ENCODE data around the gene RAB22A.

Gene RAB22A

GRCh38 chr20:58342104-58342945, 32.8 kb downstream of the RAB22A start:
- peak; percentile 78 for ATAC-seq
- TF ChIP-seq PPARA (CRISPR knock-in tag; IDR thresholded peaks at IDR 0.05; ENCODE audit: borderline replicate concordance) (no peak), ISL1 (CRISPR knock-in tag; IDR thresholded peaks at IDR 0.05) (peak; percentile 72)

GRCh38 chr20:58344741-58345140, 35.2 kb downstream of the RAB22A start:
- TF ChIP-seq ESRRG (CRISPR knock-in tag; IDR thresholded peaks at IDR 0.05) = no peak
- TF ChIP-seq ARNTL (CRISPR knock-in tag; IDR thresholded peaks at IDR 0.05; ENCODE audit: borderline replicate concordance, low read depth) = no peak
- no peak for TF ChIP-seq CSDC2 (CRISPR knock-in tag; IDR thresholded peaks at IDR 0.05)
- no peak for ATAC-seq

GRCh38 chr20:58349570-58349969, 40.1 kb downstream of the RAB22A start:
- no peak for TF ChIP-seq ZNF565 (CRISPR knock-in tag; conservative IDR thresholded peaks at IDR 0.05; ENCODE audit: low read depth)
- TF ChIP-seq CSRNP3 (CRISPR knock-in tag; IDR thresholded peaks at IDR 0.05) = no peak
- TF ChIP-seq RARB (CRISPR knock-in tag; IDR thresholded peaks at IDR 0.05) = no peak
- TF ChIP-seq PATZ1 (CRISPR knock-in tag; IDR thresholded peaks at IDR 0.05; ENCODE audit: borderline replicate concordance) = no peak
- no peak for TF ChIP-seq CREB5 (CRISPR knock-in tag; IDR thresholded peaks at IDR 0.05; ENCODE audit: low read depth)
- no peak for TF ChIP-seq ZFP30 (CRISPR knock-in tag; IDR thresholded peaks at IDR 0.05)
- no peak for TF ChIP-seq TCF4 (CRISPR knock-in tag; IDR thresholded peaks at IDR 0.05; ENCODE audit: borderline replicate concordance)
- TF ChIP-seq OSR1 (CRISPR knock-in tag; IDR thresholded peaks at IDR 0.05) = no peak
- TF ChIP-seq GLIS3 (CRISPR knock-in tag; IDR thresholded peaks at IDR 0.05) = no peak
- no peak for TF ChIP-seq ZNF8 (CRISPR knock-in tag; IDR thresholded peaks at IDR 0.05)
- no peak for TF ChIP-seq ZC3H10 (CRISPR knock-in tag; IDR thresholded peaks at IDR 0.05)
- no peak for TF ChIP-seq CSDC2 (CRISPR knock-in tag; IDR thresholded peaks at IDR 0.05)
- ATAC-seq = peak; percentile 99

- TF ChIP-seq PATZ1 (CRISPR knock-in tag; IDR thresholded peaks at IDR 0.05; ENCODE audit: borderline replicate concordance) = no peak
- TF ChIP-seq CSDC2 (CRISPR knock-in tag; IDR thresholded peaks at IDR 0.05) = no peak
- TF ChIP-seq ISL1 (CRISPR knock-in tag; IDR thresholded peaks at IDR 0.05) = no peak
- no peak for TF ChIP-seq ZFP30 (CRISPR knock-in tag; IDR thresholded peaks at IDR 0.05)
- TF ChIP-seq CREB5 (CRISPR knock-in tag; IDR thresholded peaks at IDR 0.05; ENCODE audit: low read depth) = no peak
- TF ChIP-seq ZNF8 (CRISPR knock-in tag; IDR thresholded peaks at IDR 0.05) = no peak
- no peak for TF ChIP-seq GLIS3 (CRISPR knock-in tag; IDR thresholded peaks at IDR 0.05)
- no peak for TF ChIP-seq RARB (CRISPR knock-in tag; IDR thresholded peaks at IDR 0.05)
- TF ChIP-seq OSR1 (CRISPR knock-in tag; IDR thresholded peaks at IDR 0.05) = no peak
- TF ChIP-seq TCF4 (CRISPR knock-in tag; IDR thresholded peaks at IDR 0.05; ENCODE audit: borderline replicate concordance) = no peak
- no peak for TF ChIP-seq SNAI2 (CRISPR knock-in tag; IDR thresholded peaks at IDR 0.05)
- TF ChIP-seq TOX (CRISPR knock-in tag; IDR thresholded peaks at IDR 0.05; ENCODE audit: borderline replicate concordance) = no peak
- TF ChIP-seq ARNTL (CRISPR knock-in tag; IDR thresholded peaks at IDR 0.05; ENCODE audit: borderline replicate concordance, low read depth) = no peak
- TF ChIP-seq ZFP3 (CRISPR knock-in tag; IDR thresholded peaks at IDR 0.05) = no peak
- no peak for TF ChIP-seq CSRNP3 (CRISPR knock-in tag; IDR thresholded peaks at IDR 0.05)
- TF ChIP-seq ZNF565 (CRISPR knock-in tag; conservative IDR thresholded peaks at IDR 0.05; ENCODE audit: low read depth) = no peak
- no peak for TF ChIP-seq PPARA (CRISPR knock-in tag; IDR thresholded peaks at IDR 0.05; ENCODE audit: borderline replicate concordance)
- no peak for ATAC-seq
These were observed 43.0 kb downstream of the RAB22A start for GRCh38 chr20:58352468-58352867.

Measured in SK-N-SH treated with all-trans-retinoic acid at 6 μM for 48 hours (cell line).